ENCODE measurements around the gene PTPN7. TPM values are rescaled to one million over a fixed set of nuclear protein-coding genes. Genes with fewer than 3 reads are reported as not detected.

PTPN7 gene
- total RNA-seq, 1 donor from 2014 or later, result 8.5 TPM

GRCh38 chr1:202140833-202141232, 19.6 kb downstream of the PTPN7 start:
- peaks cover 38% of the 10 kb centered on the region for H3K4me1 ChIP-seq
- intact Hi-C loops (cut with DNase I), result no loop called here
- H3K9me3 ChIP-seq, result no peaks in the 10 kb centered on the region
- H3K27ac ChIP-seq, result peak overlapping the region; percentile 11
- H3K36me3 ChIP-seq, result peaks cover 40% of the 10 kb centered on the region
- no peak for TF ChIP-seq CTCF (IDR thresholded peaks at IDR 0.05)
- H3K4me3 ChIP-seq, result no peak overlapping the region
- no peak for ATAC-seq
- no peak for DNase-seq
- no peaks in the 10 kb centered on the region for H3K27me3 ChIP-seq (ENCODE audit: low read depth)

- peak overlapping the region; percentile 46 for H3K27ac ChIP-seq
- peaks cover 39% of the 10 kb centered on the region for H3K4me1 ChIP-seq
- ATAC-seq (peak; percentile 71 to 72), DNase-seq (peak; percentile 60)
- TF ChIP-seq CTCF (IDR thresholded peaks at IDR 0.05), result peak; percentile 87
- H3K9me3 ChIP-seq, result no peaks in the 10 kb centered on the region
- H3K4me3 ChIP-seq, result no peak overlapping the region
- H3K36me3 ChIP-seq, result peaks cover 74% of the 10 kb centered on the region
- no peaks in the 10 kb centered on the region for H3K27me3 ChIP-seq (ENCODE audit: low read depth)
- intact Hi-C loops (cut with DNase I), result no loop called here
Measured at GRCh38 chr1:202135221-202135721, 25.1 kb downstream of the PTPN7 start.

- H3K9me3 ChIP-seq, result no peaks in the 10 kb centered on the region
- no peaks in the 10 kb centered on the region for H3K27me3 ChIP-seq (ENCODE audit: low read depth)
- H3K4me3 ChIP-seq, result no peak overlapping the region
- no peak for TF ChIP-seq CTCF (IDR thresholded peaks at IDR 0.05)
- no peak for DNase-seq
- peaks cover 39% of the 10 kb centered on the region for H3K4me1 ChIP-seq
- peaks cover 72% of the 10 kb centered on the region for H3K36me3 ChIP-seq
- peak overlapping the region; percentile 46 for H3K27ac ChIP-seq
- ATAC-seq, result no peak
- intact Hi-C loops (cut with DNase I), result no loop called here
Measured at GRCh38 chr1:202134645-202135172, 25.7 kb downstream of the PTPN7 start.

GRCh38 chr1:202133989-202134388, 26.4 kb downstream of the PTPN7 start:
- DNase-seq (no peak), ATAC-seq (no peak)
- Histone ChIP-seq H3K27me3 (ENCODE audit: low read depth) (no peaks in the 10 kb centered on the region), H3K9me3 (no peaks in the 10 kb centered on the region), H3K36me3 (peaks cover 65% of the 10 kb centered on the region), H3K27ac (peak overlapping the region; percentile 56), H3K4me3 (no peak overlapping the region), H3K4me1 (peaks cover 39% of the 10 kb centered on the region)
- TF ChIP-seq CTCF (IDR thresholded peaks at IDR 0.05), result no peak
- intact Hi-C loops (cut with DNase I), result no loop called here

- Histone ChIP-seq H3K9me3 (no peaks in the 10 kb centered on the region), H3K36me3 (peaks cover 60% of the 10 kb centered on the region), H3K27me3 (ENCODE audit: low read depth) (no peaks in the 10 kb centered on the region), H3K4me3 (no peak overlapping the region), H3K27ac (peak overlapping the region; percentile 56), H3K4me1 (peaks cover 39% of the 10 kb centered on the region)
- DNase-seq (no peak), ATAC-seq (no peak)
- no peak for TF ChIP-seq CTCF (IDR thresholded peaks at IDR 0.05)
- intact Hi-C loops (cut with DNase I), result no loop called here
Measured at GRCh38 chr1:202133496-202133895, 26.9 kb downstream of the PTPN7 start.
